IPS DF 6.9 (cell line): ENCODE data around the gene KRTCAP3.
"Not testable (repeated sequence)": the region's sequence is repeated elsewhere in the genome, so short reads cannot be mapped to it uniquely, and the experiment has no call there.

Source experiments
- DNase-seq: peaks from one replicate; pipeline ENCODE4 v3.0.0-alpha.2; 2013; ENCODE audit warnings: low read depth, low spot score
- H3K27ac ChIP-seq: one replicate; pipeline ENCODE4 v1.5.1; 2013; ENCODE audit warnings: low read length, control low read depth
- H3K27me3 ChIP-seq: 2 replicates; pipeline ENCODE4 v1.6.1; 2013; ENCODE audit warnings: mild to moderate bottlenecking, low read length; ENCODE audit not compliant: control insufficient read depth, insufficient read depth
- H3K36me3 ChIP-seq: 2 replicates; pipeline ENCODE4 v1.6.1; 2013; ENCODE audit warnings: low read length; ENCODE audit not compliant: control insufficient read depth, insufficient read depth
- H3K4me1 ChIP-seq: 2 replicates; pipeline ENCODE4 v1.6.1; 2013; ENCODE audit warnings: low read length; ENCODE audit not compliant: control insufficient read depth, insufficient read depth
- H3K4me3 ChIP-seq: 2 replicates; pipeline ENCODE4 v1.5.1; 2013; ENCODE audit warnings: mild to moderate bottlenecking, low read length
- H3K9me3 ChIP-seq: 2 replicates; pipeline ENCODE4 v1.6.1; 2013; ENCODE audit warnings: low read length, inconsistent platforms; ENCODE audit not compliant: control insufficient read depth, insufficient read depth
- WGBS: extraction: QIAGEN DNeasy Blood & Tissue Kit; methylation state at CpG from one replicate; pipeline ENCODE4 v1.1.7; 2013; ENCODE audit warnings: mixed read lengths, missing lambda C conversion rate; ENCODE audit not compliant: insufficient read length, insufficient coverage; 5-methylcytosine and 5-hydroxymethylcytosine counted together

The KRTCAP3 gene

DNA sequence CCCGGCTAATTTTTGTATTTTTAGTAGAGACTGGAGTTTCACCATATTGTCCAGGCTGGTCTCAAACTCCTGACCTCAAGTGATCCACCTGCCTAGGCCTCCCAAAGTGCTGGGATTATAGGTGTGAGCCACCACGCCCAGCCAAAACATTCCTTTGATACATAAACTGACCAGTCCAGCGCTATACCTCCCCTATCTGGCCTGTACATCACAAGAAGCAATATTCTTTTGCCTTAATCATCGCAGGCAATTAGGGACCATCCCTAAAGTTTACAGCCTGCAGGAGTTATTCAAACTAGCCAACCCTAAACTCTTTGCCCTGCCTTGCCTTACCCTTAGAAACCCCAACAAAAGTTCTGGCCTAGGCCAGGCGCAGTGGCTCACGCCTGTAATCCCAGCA, 26.0 kb upstream of the KRTCAP3 start:
- H3K4me1 ChIP-seq: no peaks in the 10 kb centered on the region
- H3K27ac ChIP-seq: no peak overlapping the region
- no peaks in the 10 kb centered on the region for H3K36me3 ChIP-seq
- WGBS: no CpG with 5 or more reads among the region's 6 CpGs
- no peak for DNase-seq
- no peaks in the 10 kb centered on the region for H3K9me3 ChIP-seq
- H3K4me3 ChIP-seq: no peak overlapping the region
- H3K27me3 ChIP-seq: no peaks in the 10 kb centered on the region

DNA sequence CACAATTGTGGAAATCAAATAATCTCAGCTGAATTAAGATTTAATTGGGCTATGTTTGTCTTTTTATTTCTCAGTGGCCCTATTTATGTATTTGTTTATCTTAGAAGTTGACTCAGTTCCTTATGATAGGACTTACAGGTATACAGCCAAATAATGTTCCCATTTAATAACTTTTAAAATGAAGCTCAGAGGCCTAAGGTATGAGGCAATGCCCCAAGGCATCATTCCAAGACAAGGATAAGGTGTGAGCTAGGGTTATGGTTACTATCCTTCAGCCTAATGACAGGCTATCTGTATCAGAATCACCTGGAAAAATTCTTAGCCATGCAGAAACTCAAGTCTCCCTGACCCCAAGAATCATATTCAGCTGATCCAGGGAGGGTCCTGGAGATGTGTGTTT, 21.2 kb upstream of the KRTCAP3 start:
- DNase-seq: no peak
- no peak overlapping the region for H3K27ac ChIP-seq
- H3K4me3 ChIP-seq: no peak overlapping the region
- no peaks in the 10 kb centered on the region for H3K4me1 ChIP-seq
- no peaks in the 10 kb centered on the region for H3K9me3 ChIP-seq
- no peaks in the 10 kb centered on the region for H3K27me3 ChIP-seq
- no peaks in the 10 kb centered on the region for H3K36me3 ChIP-seq

DNA sequence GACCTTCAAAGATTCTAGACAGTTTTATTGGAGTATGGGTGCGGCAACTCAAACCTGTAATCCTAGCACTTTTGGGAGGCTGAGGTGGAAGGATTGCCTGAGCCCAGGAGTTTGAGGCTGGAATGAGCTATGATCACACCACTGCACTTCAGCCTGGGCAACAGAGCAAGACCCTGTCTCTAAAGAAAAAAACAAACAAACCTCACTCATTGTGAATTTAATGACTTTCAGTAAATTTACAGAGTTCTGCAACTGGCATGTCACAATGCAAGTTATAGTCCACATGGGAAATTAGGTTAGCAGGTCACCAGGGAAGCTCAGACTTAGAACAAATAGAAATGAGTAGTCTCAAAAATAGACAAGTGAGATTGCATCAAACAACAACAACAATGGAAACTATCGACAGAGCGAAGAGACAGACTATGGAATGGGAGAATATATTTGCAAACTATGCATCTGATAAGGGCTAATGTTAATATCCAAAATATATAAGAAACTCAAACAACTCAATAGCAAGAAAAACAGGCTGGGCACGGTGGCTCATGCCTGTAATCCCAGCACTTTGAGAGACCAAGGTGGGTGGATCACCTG, 20.4 kb upstream of the KRTCAP3 start:
- Histone ChIP-seq H3K27ac (no peak overlapping the region), H3K36me3 (no peaks in the 10 kb centered on the region), H3K4me3 (no peak overlapping the region), H3K9me3 (no peaks in the 10 kb centered on the region), H3K27me3 (no peaks in the 10 kb centered on the region), H3K4me1 (no peaks in the 10 kb centered on the region)
- DNase-seq: no peak
- no CpG with 5 or more reads among the region's 4 CpGs for WGBS

DNA sequence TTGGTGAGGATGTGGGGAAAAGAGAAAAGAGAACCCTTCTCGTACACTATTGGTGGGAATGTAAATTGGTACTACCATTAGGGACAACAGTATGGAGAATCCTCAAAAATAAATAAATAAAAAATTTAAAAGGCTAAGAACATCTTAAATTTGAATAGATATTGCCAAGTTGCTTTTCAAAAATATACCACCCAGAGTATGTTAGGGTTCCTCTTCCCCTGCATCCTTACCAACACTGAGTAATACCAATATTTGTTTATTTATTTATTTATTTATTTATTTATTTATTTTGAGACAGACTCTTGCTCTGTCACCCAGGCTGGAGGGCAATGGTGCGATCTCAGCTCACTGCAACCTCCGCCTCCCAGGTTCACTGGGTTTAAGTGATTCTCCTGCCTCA, 19.2 kb upstream of the KRTCAP3 start:
- Histone ChIP-seq H3K36me3 (no peaks in the 10 kb centered on the region), H3K4me3 (no peak overlapping the region), H3K9me3 (no peaks in the 10 kb centered on the region), H3K27me3 (no peaks in the 10 kb centered on the region), H3K27ac (no peak overlapping the region), H3K4me1 (no peaks in the 10 kb centered on the region; the same call in 1 of the 2 replicates)
- no peak for DNase-seq
- no CpG with 5 or more reads among the region's 3 CpGs for WGBS

DNA sequence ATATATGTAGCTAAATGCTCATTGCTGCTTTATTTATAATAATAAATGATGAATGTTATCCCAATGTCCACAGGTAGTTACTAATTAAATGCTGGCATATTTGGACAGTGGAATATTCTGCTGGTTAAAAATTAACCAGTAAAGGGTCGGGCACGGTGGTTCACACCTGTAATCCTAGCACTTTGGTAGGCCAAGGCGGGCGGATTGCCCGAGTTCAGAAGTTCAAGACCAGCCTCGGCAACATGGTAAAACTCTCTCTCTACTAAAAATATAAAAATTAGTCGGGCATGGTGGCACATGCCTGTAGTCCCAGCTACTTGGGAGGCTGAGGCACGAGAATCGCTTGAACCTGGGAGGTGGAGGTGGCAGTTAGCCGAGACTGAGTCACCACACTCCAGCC, 17.1 kb upstream of the KRTCAP3 start:
- not testable (repeated sequence) for H3K27ac ChIP-seq, H3K4me3 ChIP-seq, H3K9me3 ChIP-seq, H3K27me3 ChIP-seq, H3K4me1 ChIP-seq, DNase-seq, H3K36me3 ChIP-seq
- WGBS: no CpG with 5 or more reads among the region's 10 CpGs

DNA sequence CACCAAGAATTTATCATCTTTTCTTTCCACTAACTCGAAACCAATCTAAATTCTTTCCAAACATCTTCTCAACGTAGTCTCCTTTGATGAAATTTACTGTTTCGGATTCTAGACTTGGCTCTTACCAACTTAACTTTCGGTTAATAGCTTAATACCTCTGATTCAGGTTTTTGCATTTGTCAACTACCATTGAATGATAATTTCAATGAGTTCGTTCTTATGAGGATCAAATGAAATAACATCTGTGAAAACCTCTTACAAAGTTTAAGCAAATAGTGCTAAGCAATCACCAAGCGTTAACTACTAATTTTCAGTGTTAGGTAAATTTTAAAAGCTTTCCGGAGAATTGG, 14.3 kb upstream of the KRTCAP3 start:
- Histone ChIP-seq H3K27ac (no peak overlapping the region), H3K4me3 (peak overlapping the region; percentile 79; the same call in 1 of the 2 replicates), H3K36me3 (no peaks in the 10 kb centered on the region; the same call in 1 of the 2 replicates), H3K9me3 (no peaks in the 10 kb centered on the region), H3K27me3 (no peaks in the 10 kb centered on the region), H3K4me1 (no peaks in the 10 kb centered on the region; the same call in 1 of the 2 replicates)
- no peak for DNase-seq
- 100% methylated on average over 3 of the region's 7 CpGs for WGBS

DNA sequence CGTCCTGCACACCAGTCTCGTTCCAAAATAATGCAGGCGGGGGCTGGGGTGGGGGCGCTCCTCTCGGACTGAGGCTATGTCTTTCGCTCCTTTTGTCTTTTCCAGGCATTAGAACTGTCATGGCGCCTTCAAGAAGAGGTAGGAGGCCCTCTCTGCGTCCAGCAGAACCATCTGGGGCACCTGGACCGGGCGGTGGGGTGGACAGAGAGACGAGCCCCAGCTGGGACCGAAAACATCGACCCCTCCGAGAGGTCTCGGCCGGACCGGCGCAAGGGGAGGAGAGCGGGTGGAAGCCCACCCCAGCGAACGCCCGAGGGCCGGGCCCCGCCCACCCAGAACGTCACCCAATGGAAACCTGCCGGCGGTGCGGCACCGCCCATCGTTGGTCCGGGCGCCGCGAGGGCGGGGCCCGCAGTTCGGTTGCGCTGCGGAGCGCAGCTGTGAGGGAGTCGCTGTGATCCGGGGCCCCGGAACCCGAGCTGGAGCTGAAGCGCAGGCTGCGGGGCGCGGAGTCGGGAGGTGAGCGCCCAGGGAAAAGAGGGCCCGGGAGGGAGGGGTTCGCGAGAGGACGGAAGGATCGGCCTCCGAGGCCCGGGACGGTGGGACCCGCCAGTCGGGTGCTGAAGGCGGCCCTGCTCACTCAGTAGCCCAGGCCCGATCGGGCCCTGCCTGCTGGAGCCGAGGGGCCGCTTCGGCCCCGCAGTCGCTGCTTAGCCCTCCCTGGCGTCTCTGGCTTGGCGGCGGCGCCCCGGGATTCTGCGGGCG, 13.8 kb upstream of the KRTCAP3 start, which contains the start of gene NRBP1:
TSS of gene NRBP1 (plus strand) at position 419 of the 765 bp plus-strand sequence. CDS start 4,643 bp downstream, outside the sequence.
- WGBS: no CpG with 5 or more reads among the region's 75 CpGs
- peak; percentile 81 for DNase-seq

DNA sequence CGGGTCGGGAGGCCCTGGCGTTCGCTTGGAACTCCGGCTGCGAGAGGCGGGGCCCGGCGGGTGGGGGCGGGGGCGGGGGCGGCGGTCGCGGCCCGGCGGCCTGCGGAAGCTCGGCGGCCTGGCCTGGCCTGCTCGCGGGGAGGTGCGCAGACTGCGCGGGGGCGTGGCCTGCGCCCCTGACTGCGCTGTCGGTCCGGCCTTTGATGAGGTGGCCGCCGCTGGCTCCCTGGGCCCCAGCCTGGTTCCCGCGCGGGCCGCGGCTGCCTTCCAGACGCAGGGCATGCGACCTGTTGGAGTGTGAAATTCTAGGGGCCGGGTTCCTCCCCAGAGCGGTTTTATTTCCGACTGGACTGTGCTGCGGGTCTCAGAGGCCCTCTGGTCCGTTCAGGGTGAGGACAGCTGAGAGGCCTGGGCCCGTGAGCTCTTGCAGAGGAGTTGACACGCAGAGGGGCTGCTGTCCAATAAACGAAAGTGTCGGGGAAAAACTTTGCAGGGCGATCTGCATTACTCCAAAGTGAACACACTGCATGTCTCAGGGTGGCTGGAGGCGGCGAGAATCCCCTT, 13.1 kb upstream of the KRTCAP3 start:
- no peak for DNase-seq
- no CpG with 5 or more reads among the region's 51 CpGs for WGBS

More for the DNA sequence above, 13.8 kb upstream of the KRTCAP3 start, which contains the start of gene NRBP1:
- no peaks in the 10 kb centered on the region for H3K9me3 ChIP-seq
- H3K27me3 ChIP-seq: no peaks in the 10 kb centered on the region
- peaks cover 4% of the 10 kb centered on the region for H3K36me3 ChIP-seq
- H3K4me1 ChIP-seq: no peaks in the 10 kb centered on the region; the same call in 1 of the 2 replicates
- peak within 1 kb of the TSS; percentile 79 for H3K4me3 ChIP-seq
- no peak within 1 kb of the TSS for H3K27ac ChIP-seq

DNA sequence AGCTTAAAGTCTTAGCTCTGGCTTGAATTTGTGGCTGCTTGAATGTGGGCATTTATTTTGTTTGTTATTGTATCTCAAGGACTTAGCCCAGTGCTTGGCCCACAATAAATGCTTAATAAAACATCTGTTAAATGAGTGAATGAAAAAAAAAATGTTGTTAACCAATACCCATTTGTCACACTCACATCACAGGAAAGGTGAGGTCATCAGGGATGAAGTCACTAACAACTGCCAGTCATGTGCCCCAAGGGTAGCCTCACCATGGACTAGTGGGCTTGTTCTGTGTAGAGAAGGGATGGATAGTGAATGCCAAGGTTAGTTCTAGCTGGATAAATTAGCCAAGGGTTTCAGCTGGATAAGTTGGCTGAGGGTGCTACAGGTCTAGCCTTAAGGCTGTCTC, 10.8 kb upstream of the KRTCAP3 start:
- Histone ChIP-seq H3K9me3 (no peaks in the 10 kb centered on the region), H3K36me3 (peaks cover 17% of the 10 kb centered on the region), H3K27ac (no peak overlapping the region), H3K4me1 (no peaks in the 10 kb centered on the region; the same call in 1 of the 2 replicates), H3K27me3 (no peaks in the 10 kb centered on the region), H3K4me3 (no peak overlapping the region)
- DNase-seq: no peak

More for the DNA sequence above, 13.1 kb upstream of the KRTCAP3 start:
- Histone ChIP-seq H3K36me3 (peaks cover 6% of the 10 kb centered on the region), H3K27ac (no peak overlapping the region), H3K9me3 (no peaks in the 10 kb centered on the region), H3K4me1 (no peaks in the 10 kb centered on the region; the same call in 1 of the 2 replicates), H3K27me3 (no peaks in the 10 kb centered on the region), H3K4me3 (peak overlapping the region; percentile 79)

DNA sequence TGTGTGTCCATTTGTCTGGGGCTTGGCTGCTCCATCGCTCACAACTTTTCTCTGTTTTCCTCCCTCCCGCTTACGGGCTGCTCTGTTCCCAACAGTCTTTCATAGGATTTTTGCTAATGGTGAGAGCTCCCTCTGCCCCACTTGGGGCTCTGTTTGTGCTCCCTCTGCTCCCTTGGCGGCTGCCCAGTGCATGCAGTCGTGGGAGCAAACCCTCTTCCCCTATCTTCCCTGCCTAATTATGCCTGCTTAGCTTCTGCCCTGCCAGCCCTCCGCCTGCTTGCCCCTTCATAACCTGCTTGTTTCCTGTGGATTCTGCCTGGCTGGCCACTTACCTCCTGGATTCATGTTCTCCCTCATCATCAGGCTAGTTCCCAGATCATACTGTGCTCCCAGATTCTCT, 6.6 kb upstream of the KRTCAP3 start:
- H3K4me3 ChIP-seq: no peak overlapping the region
- H3K36me3 ChIP-seq: peaks cover 23% of the 10 kb centered on the region
- no peaks in the 10 kb centered on the region for H3K4me1 ChIP-seq
- WGBS: no CpG with 5 or more reads among the region's 6 CpGs
- no peaks in the 10 kb centered on the region for H3K9me3 ChIP-seq
- no peak for DNase-seq
- H3K27ac ChIP-seq: no peak overlapping the region
- no peaks in the 10 kb centered on the region for H3K27me3 ChIP-seq
